Sigmoid colon (tissue), 7 donors: ENCODE results near the gene HCN3. TPM values are rescaled to one million over a fixed set of nuclear protein-coding genes. Genes with fewer than 3 reads are reported as not detected.
A peak's percentile ranks its signal among the peaks of the same experiment; 100 is the strongest.
"Not testable (repeated sequence)": the region's sequence is repeated elsewhere in the genome, so short reads cannot be mapped to it uniquely, and the experiment has no call there.

Experiments
- DNase-seq: peaks from one replicate; pipeline ENCODE4 v3.0.0-alpha.2; 2019
- H3K27ac ChIP-seq, 4 donors: fragments of 200-600 bp; sonication (generic); one replicate each; pipeline ENCODE4 v1.5.1; 2016 to 2019; ENCODE audit warnings: mild to moderate bottlenecking in 1 of 4
- H3K27me3 ChIP-seq, 3 donors: fragments of 200-600 bp; sonication (generic); one replicate each; pipeline ENCODE4 v1.5.1; 2019; ENCODE audit warnings: mild to moderate bottlenecking in 1 of 3
- H3K36me3 ChIP-seq, 4 donors: fragments of 200-600 bp; sonication (generic); one replicate each; pipeline ENCODE4 v1.5.1; 2016 to 2019
- H3K4me1 ChIP-seq, 4 donors: fragments of 200-600 bp; sonication (generic); one replicate each; pipeline ENCODE4 v1.5.1; 2017 to 2019
- H3K4me3 ChIP-seq, 4 donors: fragments of 200-600 bp; sonication (generic); one replicate each; pipeline ENCODE4 v1.5.1; 2017 to 2019; ENCODE audit warnings: mild to moderate bottlenecking in 2 of 4, moderate library complexity in 1 of 4
- H3K9me3 ChIP-seq, 4 donors: fragments of 200-600 bp in 3 of 4; sonication (generic) in 3 of 4; one replicate each; pipeline versions ENCODE4 v1.5.1 to v1.6.1; 2013 to 2019
- CTCF ChIP-seq, 4 experiments: fragments of 450-650 bp in 3 of 4; fragments of 200-600 bp in 1 of 4; IDR thresholded peaks; one replicate each; pipeline ENCODE4 v1.5.1; 2016 to 2019; ENCODE audit warnings: antibody characterized with exemption in 4 of 4, mild to moderate bottlenecking in 3 of 4, moderate library complexity in 2 of 4
- EP300 ChIP-seq, 4 donors: sonication (generic); formaldehyde crosslinking; IDR thresholded peaks; one replicate each; pipeline ENCODE4 v1.6.1; 2017; ENCODE audit warnings: antibody characterized with exemption in 4 of 4
- POLR2A ChIP-seq, 2 donors: fragments of 450-650 bp; IDR thresholded peaks; one replicate each; pipeline ENCODE4 v1.6.1; 2016; ENCODE audit warnings: antibody characterized with exemption in 2 of 2, mild to moderate bottlenecking in 2 of 2, moderate library complexity in 2 of 2
- POLR2AphosphoS5 ChIP-seq, 4 donors: sonication (generic); formaldehyde crosslinking; IDR thresholded peaks; one replicate each; pipeline ENCODE4 v1.6.1; 2017; ENCODE audit warnings: antibody characterized with exemption in 4 of 4
- WGBS, 2 donors: extraction: QIAGEN DNeasy Blood & Tissue Kit; methylation state at CpG; one replicate each; pipeline ENCODE4 v1.1.7; 2013; 5-methylcytosine and 5-hydroxymethylcytosine counted together
- intact Hi-C: fragments of 100-400 bp; cut with DNase I; formaldehyde crosslinking; loops from one replicate; pipeline ENCODE4 v1.15.1; 2023
- polyA plus RNA-seq, 3 donors: library from polyadenylated mRNA; stranded (reverse); fragments of 200-250 nt; gene quantifications; one replicate each; pipeline ENCODE4 v1.2.3, GENCODE V29; 2013
- total RNA-seq, 4 donors: library from RNA; depleted of rRNA; stranded (reverse); fragments of >200 nt; gene quantifications; one replicate each; pipeline ENCODE4 v1.1.0, GENCODE V29; 2016
- donor health status: healthy with polysubstance abuse.
- donor health status: Bipolar disorder and iron deficiency.
- donor health status: healthy.

HCN3 gene
- total and polyA plus RNA-seq, 7 donors, result 0.69 to 8.6 (median 2.1) TPM

GRCh38 chr1:155327981-155328380, 50.7 kb downstream of the HCN3 start:
- H3K4me3 ChIP-seq, result no peak overlapping the region
- no peaks in the 10 kb centered on the region for H3K27me3 ChIP-seq
- intact Hi-C loops, result no loop called here
- 92 to 95% methylated on average over 4 of the region's 4 CpGs for WGBS, 2 donors
- peaks cover 8 to 53% (median 12%) of the 10 kb centered on the region in 4 donors for H3K36me3 ChIP-seq
- H3K4me1 ChIP-seq, result peaks cover 0 to 22% (median 13%) of the 10 kb centered on the region in 4 donors
- H3K27ac ChIP-seq, result no peak overlapping the region
- TF ChIP-seq EP300 (IDR thresholded peaks at IDR 0.05) (no peak), POLR2AphosphoS5 (IDR thresholded peaks at IDR 0.05) (no peak), CTCF (IDR thresholded peaks at IDR 0.05) (no peak), POLR2A (IDR thresholded peaks at IDR 0.05) (no peak)
- no peaks in the 10 kb centered on the region for H3K9me3 ChIP-seq
- DNase-seq, result no peak

DNA sequence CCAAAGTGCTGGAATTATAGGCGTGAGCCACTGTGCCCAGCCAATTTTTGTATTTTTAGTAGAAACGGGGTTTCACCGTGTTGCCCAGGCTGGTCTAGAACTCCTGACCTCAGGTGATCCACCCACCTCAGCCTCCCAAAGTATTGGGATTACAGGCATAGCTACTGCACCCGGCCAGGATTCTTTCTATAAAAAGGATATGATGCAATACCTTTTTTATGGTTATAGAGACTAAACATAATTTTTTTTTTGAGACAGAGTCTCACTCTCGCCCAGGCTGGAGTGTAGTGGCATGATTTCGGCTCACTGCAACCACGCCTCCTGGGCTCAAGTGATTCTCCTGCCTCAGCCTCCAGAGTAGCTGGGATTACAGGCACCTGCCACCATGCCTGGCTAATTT, 51.6 kb downstream of the HCN3 start:
- peaks cover 8 to 60% (median 12%) of the 10 kb centered on the region in 4 donors for H3K36me3 ChIP-seq

GRCh38 chr1:155329980-155330598, 52.8 kb downstream of the HCN3 start:
- peaks cover 8 to 72% (median 14%) of the 10 kb centered on the region in 4 donors for H3K36me3 ChIP-seq
- no peaks in the 10 kb centered on the region for H3K27me3 ChIP-seq
- 91 to 92% methylated on average over 11 of the region's 11 CpGs for WGBS, 2 donors
- no peak overlapping the region for H3K27ac ChIP-seq
- intact Hi-C loops, result no loop called here
- no peak for TF ChIP-seq POLR2A (IDR thresholded peaks at IDR 0.05)
- TF ChIP-seq POLR2AphosphoS5 (IDR thresholded peaks at IDR 0.05), result no peak
- no peak for TF ChIP-seq EP300 (IDR thresholded peaks at IDR 0.05)
- TF ChIP-seq CTCF (IDR thresholded peaks at IDR 0.05), result no peak
- H3K4me3 ChIP-seq, result no peak overlapping the region
- DNase-seq, result no peak
- H3K9me3 ChIP-seq, result no peaks in the 10 kb centered on the region
- peaks cover 0 to 18% (median 11%) of the 10 kb centered on the region in 4 donors for H3K4me1 ChIP-seq

More for the DNA sequence above, 51.6 kb downstream of the HCN3 start:
- H3K27me3 ChIP-seq, H3K9me3 ChIP-seq, DNase-seq, intact Hi-C loops, H3K4me3 ChIP-seq: not testable (repeated sequence)
- Histone ChIP-seq H3K4me1 (peaks cover 0 to 21% (median 13%) of the 10 kb centered on the region in 4 donors), H3K27ac (peak overlapping the region in 1 of 4 donors; percentile 1)
- WGBS, 2 donors, result 69 to 82% methylated on average over 7 of the region's 7 CpGs

DNA sequence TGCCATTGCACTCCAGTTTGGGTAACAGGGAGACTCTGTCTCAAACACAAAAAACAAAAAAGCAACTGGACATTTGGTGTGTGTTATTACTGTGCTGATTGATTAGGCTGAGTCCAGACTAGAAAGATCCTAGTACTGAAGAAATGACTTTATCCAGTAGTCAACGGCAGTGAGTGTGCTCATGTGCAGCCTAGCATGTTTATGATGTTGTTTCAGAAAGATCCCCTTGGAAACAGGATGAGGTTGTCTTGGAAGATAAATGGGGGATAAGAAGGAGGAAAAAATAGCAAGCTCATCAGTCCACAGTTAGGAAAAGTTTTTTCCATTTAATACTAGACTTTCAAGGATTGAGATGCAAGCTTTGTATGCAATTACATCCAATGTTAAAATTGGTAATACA, 57.7 kb downstream of the HCN3 start:
- intact Hi-C loops, result no loop called here
- Histone ChIP-seq H3K4me1 (no peaks in the 10 kb centered on the region), H3K27me3 (no peaks in the 10 kb centered on the region), H3K4me3 (no peak overlapping the region), H3K9me3 (no peaks in the 10 kb centered on the region), H3K36me3 (peaks cover 12 to 84% (median 30%) of the 10 kb centered on the region in 4 donors), H3K27ac (no peak overlapping the region)
- TF ChIP-seq POLR2A (IDR thresholded peaks at IDR 0.05) (no peak), CTCF (IDR thresholded peaks at IDR 0.05) (no peak), EP300 (IDR thresholded peaks at IDR 0.05) (no peak), POLR2AphosphoS5 (IDR thresholded peaks at IDR 0.05) (no peak)
- DNase-seq, result no peak
- WGBS, 2 donors, result 63 to 64% methylated on average over 1 of the region's 1 CpG

Other genes with a start within 250 kb of the HCN3 start
- gene DCST2, start 243.7 kb upstream of the HCN3 start, total RNA-seq, result under 1 TPM in 3 of 4 donors, not detected in 1; 0.27 to 0.49 (median 0.36) TPM
- gene DCST2, start 243.7 kb upstream of the HCN3 start, polyA plus RNA-seq, result 1 to 10 TPM in 1 of 3 donors, not detected in 2; 2.0 TPM
- gene DCST1, start 243.6 kb upstream of the HCN3 start, total RNA-seq, result under 1 TPM in 1 of 4 donors, not detected in 3; 0.16 TPM
- under 1 TPM in 1 of 3 donors, not detected in 2; 0.09 TPM for gene DCST1, start 243.6 kb upstream of the HCN3 start, polyA plus RNA-seq
- 10 to 100 TPM; 42.6 to 66.7 (median 53.1) TPM for gene ADAM15, start 226.1 kb upstream of the HCN3 start, total RNA-seq
- gene ADAM15, start 226.1 kb upstream of the HCN3 start, polyA plus RNA-seq, result 100 to 1,000 TPM in 1 of 3 donors, 10 to 100 TPM in 2; 37.8 to 186 (median 55.9) TPM
- gene EFNA4, start 213.7 kb upstream of the HCN3 start, total RNA-seq, result 1 to 10 TPM; 1.6 to 5.0 (median 3.1) TPM
- gene EFNA4, start 213.7 kb upstream of the HCN3 start, polyA plus RNA-seq, result 10 to 100 TPM; 10.2 to 22.2 (median 12.0) TPM
- 1 to 10 TPM in 3 of 4 donors, under 1 TPM in 1; 0.27 to 3.0 (median 1.9) TPM for gene EFNA3, start 198.6 kb upstream of the HCN3 start, total RNA-seq
- 1 to 10 TPM; 8.4 to 9.0 (median 8.5) TPM for gene EFNA3, start 198.6 kb upstream of the HCN3 start, polyA plus RNA-seq
- 10 to 100 TPM; 15.5 to 22.5 (median 16.4) TPM for gene EFNA1, start 149.6 kb upstream of the HCN3 start, total RNA-seq
- 100 to 1,000 TPM in 1 of 3 donors, 10 to 100 TPM in 2; 34.7 to 112 (median 48.1) TPM for gene EFNA1, start 149.6 kb upstream of the HCN3 start, polyA plus RNA-seq
- 10 to 100 TPM in 3 of 4 donors, 1 to 10 TPM in 1; 8.0 to 21.4 (median 14.0) TPM for gene SLC50A1, start 141.6 kb upstream of the HCN3 start, total RNA-seq
- 100 to 1,000 TPM in 1 of 3 donors, 10 to 100 TPM in 2; 46.8 to 151 (median 77.4) TPM for gene SLC50A1, start 141.6 kb upstream of the HCN3 start, polyA plus RNA-seq
- gene DPM3, start 136.9 kb upstream of the HCN3 start, total RNA-seq, result 100 to 1,000 TPM in 3 of 4 donors, 10 to 100 TPM in 1; 29.2 to 144 (median 127) TPM
- gene DPM3, start 136.9 kb upstream of the HCN3 start, polyA plus RNA-seq, result 100 to 1,000 TPM; 143 to 220 (median 196) TPM
- gene KRTCAP2, start 104.2 kb upstream of the HCN3 start, total RNA-seq, result 100 to 1,000 TPM in 3 of 4 donors, 10 to 100 TPM in 1; 72.9 to 119 (median 110) TPM
- gene KRTCAP2, start 104.2 kb upstream of the HCN3 start, polyA plus RNA-seq, result 100 to 1,000 TPM in 2 of 3 donors, 10 to 100 TPM in 1; 74.2 to 245 (median 114) TPM
- 1 to 10 TPM in 1 of 4 donors, under 1 TPM in 3; 0.16 to 3.0 (median 0.52) TPM for gene TRIM46, start 103.6 kb upstream of the HCN3 start, total RNA-seq
- under 1 TPM in 2 of 3 donors, not detected in 1; 0.60 to 0.92 TPM for gene TRIM46, start 103.6 kb upstream of the HCN3 start, polyA plus RNA-seq
- gene THBS3, start 69.6 kb upstream of the HCN3 start, total RNA-seq, result 10 to 100 TPM in 3 of 4 donors, 1 to 10 TPM in 1; 9.6 to 43.5 (median 18.5) TPM
- 10 to 100 TPM in 1 of 3 donors, 1 to 10 TPM in 2; 3.5 to 13.4 (median 6.0) TPM for gene THBS3, start 69.6 kb upstream of the HCN3 start, polyA plus RNA-seq
- 10 to 100 TPM; 15.5 to 29.8 (median 27.7) TPM for gene MTX1, start 68.8 kb upstream of the HCN3 start, total RNA-seq
- gene MTX1, start 68.8 kb upstream of the HCN3 start, polyA plus RNA-seq, result 10 to 100 TPM; 51.7 to 69.7 (median 53.2) TPM
- 10 to 100 TPM; 11.8 to 44.0 (median 16.0) TPM for gene ENTREP3, start 22.0 kb upstream of the HCN3 start, total RNA-seq
- gene ENTREP3, start 22.0 kb upstream of the HCN3 start, polyA plus RNA-seq, result 10 to 100 TPM in 1 of 3 donors, 1 to 10 TPM in 2; 5.4 to 17.6 (median 6.5) TPM
- 10 to 100 TPM; 25.1 to 45.3 (median 36.5) TPM for gene SCAMP3, start 15.1 kb upstream of the HCN3 start, total RNA-seq
- 10 to 100 TPM; 11.6 to 56.4 (median 22.8) TPM for gene SCAMP3, start 15.1 kb upstream of the HCN3 start, polyA plus RNA-seq
- 10 to 100 TPM; 21.4 to 33.2 (median 25.3) TPM for gene CLK2, start 4.0 kb upstream of the HCN3 start, total RNA-seq
- 10 to 100 TPM in 2 of 3 donors, 1 to 10 TPM in 1; 7.2 to 45.9 (median 14.4) TPM for gene CLK2, start 4.0 kb upstream of the HCN3 start, polyA plus RNA-seq
- gene PKLR, start 24.0 kb downstream of the HCN3 start, total RNA-seq, result not detected
- gene PKLR, start 24.0 kb downstream of the HCN3 start, polyA plus RNA-seq, result under 1 TPM; under 0.01 to 0.69 (median 0.38) TPM
- 10 to 100 TPM; 73.7 to 96.8 (median 81.3) TPM for gene FDPS, start 31.4 kb downstream of the HCN3 start, total RNA-seq
- 100 to 1,000 TPM; 144 to 570 (median 299) TPM for gene FDPS, start 31.4 kb downstream of the HCN3 start, polyA plus RNA-seq
- 10 to 100 TPM; 12.5 to 27.4 (median 16.0) TPM for gene RUSC1, start 43.4 kb downstream of the HCN3 start, total RNA-seq
- gene RUSC1, start 43.4 kb downstream of the HCN3 start, polyA plus RNA-seq, result 10 to 100 TPM; 48.3 to 76.3 (median 67.7) TPM